Astrocyte of the cerebellum (primary cell): Measurements from ENCODE around the gene ZNF148.

Experiments
- DNase-seq: peaks from one replicate; pipeline ENCODE4 v3.0.0-alpha.2; 2011; ENCODE audit warnings: low read depth
- H3K4me3 ChIP-seq: 2 replicates; pipeline ENCODE4 v1.5.1; 2011; ENCODE audit warnings: mild to moderate bottlenecking, low read depth, low read length, moderate library complexity
- CTCF ChIP-seq: IDR thresholded peaks from 2 replicates; pipeline ENCODE4 v1.5.1; 2012; ENCODE audit warnings: low read length, low read depth, moderate library complexity, mild to moderate bottlenecking; ENCODE audit errors: missing control alignments
- in situ Hi-C: cut with HindIII; loops from 2 replicates; pipeline ENCODE4 v1.10.0; 2017; ENCODE audit warnings: low sequenced_read_pairs

ZNF148 gene

GRCh38 chr3:125280668-125281361 is 94.3 kb downstream of the ZNF148 start:
- in situ Hi-C loops = no loop called here
- peak; percentile 94 for DNase-seq
- no peak for TF ChIP-seq CTCF
- no peak overlapping the region for H3K4me3 ChIP-seq

GRCh38 chr3:125278155-125278554 is 97.0 kb downstream of the ZNF148 start:
- no peak overlapping the region for H3K4me3 ChIP-seq
- no peak for TF ChIP-seq CTCF
- no peak for DNase-seq
- in situ Hi-C loops = no loop called here

GRCh38 chr3:125271127-125271526 is 104.0 kb downstream of the ZNF148 start:
- no peak for TF ChIP-seq CTCF
- no peak for DNase-seq
- no peak overlapping the region for H3K4me3 ChIP-seq
- in situ Hi-C loops = no loop called here

- in situ Hi-C loops = no loop called here
- DNase-seq = no peak
- no peak for TF ChIP-seq CTCF
- H3K4me3 ChIP-seq = no peak overlapping the region
These were observed 107.7 kb downstream of the ZNF148 start for GRCh38 chr3:125267460-125267859.

GRCh38 chr3:125266971-125267370 is 108.2 kb downstream of the ZNF148 start:
- TF ChIP-seq CTCF = no peak
- in situ Hi-C loops = no loop called here

GRCh38 chr3:125262161-125262560 is 113.0 kb downstream of the ZNF148 start:
- H3K4me3 ChIP-seq = no peak overlapping the region
- DNase-seq = no peak
- no peak for TF ChIP-seq CTCF
- in situ Hi-C loops = no loop called here

More at GRCh38 chr3:125266971-125267370, 108.2 kb downstream of the ZNF148 start:
- DNase-seq = no peak
- H3K4me3 ChIP-seq = no peak overlapping the region

GRCh38 chr3:125261031-125261430 is 114.1 kb downstream of the ZNF148 start:
- in situ Hi-C loops = no loop called here
- DNase-seq = no peak
- no peak for TF ChIP-seq CTCF
- H3K4me3 ChIP-seq = no peak overlapping the region
